OCI-M2 (cell line): ENCODE results near the gene RNASEH2C.
"Not testable (repeated sequence)": the region's sequence is repeated elsewhere in the genome, so short reads cannot be mapped to it uniquely, and the experiment has no call there.

Experiments used
- DNase-seq: peaks from one replicate; lab custom pipeline; 2025; ENCODE audit not compliant: unreplicated experiment; lab: John Stamatoyannopoulos, UW

Gene RNASEH2C

GRCh38 chr11:65720211-65720934 is at the start of gene RNASEH2C:
RNASEH2C (minus strand) TSS chr11:65720798; CDS start chr11:65720758, 40 bp downstream.
- DNase-seq, result no peak

- not testable (repeated sequence) for DNase-seq
Observed at GRCh38 chr11:65767806-65768205, 47.2 kb upstream of the RNASEH2C start.

DNA sequence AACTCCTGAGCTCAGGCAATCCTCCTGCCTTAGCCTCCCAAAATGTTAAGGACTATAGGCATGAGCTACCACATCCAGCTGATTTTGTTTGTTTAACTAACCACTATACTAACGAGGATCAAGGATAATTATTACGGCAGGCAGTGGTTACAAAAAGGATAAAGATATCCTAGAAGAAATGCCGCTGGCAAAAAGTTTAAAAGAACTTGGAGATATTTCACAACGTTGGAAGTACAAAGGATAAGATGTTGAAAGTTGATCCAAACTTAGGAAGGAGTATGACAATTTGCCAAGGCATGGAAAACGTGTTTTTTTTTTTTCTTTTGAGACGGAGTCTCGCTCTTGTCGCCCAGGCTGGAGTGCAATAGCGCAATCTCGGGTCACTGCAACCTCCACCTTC is 46.8 kb upstream of the RNASEH2C start:
- no peak for DNase-seq

DNA sequence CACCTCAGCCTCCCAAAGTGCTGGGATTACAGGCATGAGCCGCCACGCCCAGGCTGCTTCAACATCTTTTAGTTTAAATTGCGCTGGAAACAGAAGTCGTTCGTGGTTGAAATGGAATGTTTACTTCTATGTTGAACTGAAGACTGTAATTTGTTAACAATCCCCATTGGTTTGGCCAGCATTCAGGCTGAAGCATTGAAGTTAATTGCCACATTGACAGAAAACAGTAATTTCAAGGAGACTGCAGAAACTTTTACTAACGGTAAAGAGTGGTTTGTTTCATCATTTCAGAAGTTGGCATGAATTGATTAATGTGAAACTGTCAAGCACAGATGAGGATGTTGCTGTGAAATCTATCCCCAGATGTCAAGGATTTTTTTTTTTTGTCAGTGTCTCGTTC is 45.9 kb upstream of the RNASEH2C start:
- DNase-seq, result no peak

GRCh38 chr11:65764434-65764833 is 43.8 kb upstream of the RNASEH2C start:
- no peak for DNase-seq

- DNase-seq, result not testable (repeated sequence)
Observed at GRCh38 chr11:65762816-65763215, 42.2 kb upstream of the RNASEH2C start.

DNA sequence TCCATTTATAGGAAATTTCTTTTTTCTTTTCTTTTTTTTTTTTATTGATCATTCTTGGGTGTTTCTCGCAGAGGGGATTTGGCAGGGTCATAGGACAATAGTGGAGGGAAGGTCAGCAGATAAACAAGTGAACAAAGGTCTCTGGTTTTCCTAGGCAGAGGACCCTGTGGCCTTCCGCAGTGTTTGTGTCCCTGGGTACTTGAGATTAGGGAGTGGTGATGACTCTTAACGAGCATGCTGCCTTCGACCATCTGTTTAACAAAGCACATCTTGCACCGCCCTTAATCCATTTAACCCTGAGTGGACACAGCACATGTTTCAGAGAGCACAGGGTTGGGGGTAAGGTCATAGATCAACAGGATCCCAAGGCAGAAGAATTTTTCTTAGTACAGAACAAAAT is 41.6 kb upstream of the RNASEH2C start:
- not testable (repeated sequence) for DNase-seq

- DNase-seq, result no peak
Observed at GRCh38 chr11:65745049-65745448, 24.5 kb upstream of the RNASEH2C start.

DNA sequence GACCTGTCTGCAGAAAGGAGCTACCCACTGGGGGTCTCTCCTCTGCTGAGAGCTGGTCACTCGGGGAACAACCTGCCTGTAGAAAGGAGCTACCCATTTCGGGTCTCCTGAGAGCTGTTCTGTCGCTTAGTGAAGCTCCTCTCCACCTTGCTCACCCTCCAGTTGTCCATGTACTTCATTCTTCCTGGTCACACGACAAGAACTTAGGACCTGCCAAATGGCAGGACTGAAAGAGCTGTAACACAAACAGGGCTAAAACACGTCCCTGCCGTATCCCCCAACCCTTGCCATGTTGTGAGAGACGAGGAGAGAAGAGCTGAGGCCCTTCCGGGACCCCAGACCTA is 24.1 kb upstream of the RNASEH2C start:
- DNase-seq, result no peak

GRCh38 chr11:65744026-65744698 is 23.6 kb upstream of the RNASEH2C start:
- DNase-seq, result no peak

DNA sequence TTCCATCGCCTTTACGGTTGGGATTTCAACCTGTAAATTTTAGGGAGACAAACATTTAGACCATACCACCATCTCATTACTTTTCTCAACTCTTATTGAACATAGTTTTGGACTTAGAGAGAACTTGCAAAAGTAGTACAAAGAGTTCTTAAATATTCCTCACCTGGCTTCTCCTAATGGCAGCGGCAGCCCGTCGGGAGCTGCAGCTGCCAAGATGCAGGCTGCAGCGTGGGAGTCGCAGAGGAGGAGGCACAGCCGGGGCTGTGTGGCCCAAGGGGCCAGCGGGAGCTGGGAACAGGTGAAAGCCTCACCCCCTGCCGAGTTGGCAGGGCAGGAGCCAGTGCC is 23.1 kb upstream of the RNASEH2C start:
- no peak for DNase-seq

- DNase-seq, result no peak
Observed at GRCh38 chr11:65742353-65742752, 21.8 kb upstream of the RNASEH2C start.

GRCh38 chr11:65741185-65741584 is 20.6 kb upstream of the RNASEH2C start:
- no peak for DNase-seq

DNA sequence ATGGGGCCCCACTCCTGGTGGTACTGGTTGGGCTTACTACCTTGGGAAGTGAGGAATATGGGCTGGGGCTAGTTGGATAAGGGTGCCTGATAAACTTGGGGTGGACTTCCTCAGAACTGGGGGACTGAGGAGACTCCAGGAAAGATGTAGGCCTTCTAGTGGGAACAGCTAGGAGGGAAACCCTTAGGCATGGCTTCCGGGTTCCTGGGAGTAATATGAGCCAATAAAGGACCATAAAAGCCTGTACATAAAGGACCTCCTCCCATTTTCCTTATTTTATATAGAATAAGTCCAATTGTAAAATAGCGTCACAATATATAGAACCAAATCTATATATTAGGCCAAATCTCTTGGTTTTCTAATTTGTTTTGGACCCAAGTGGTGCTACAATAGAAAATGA is 18.4 kb upstream of the RNASEH2C start:
- DNase-seq, result no peak

DNA sequence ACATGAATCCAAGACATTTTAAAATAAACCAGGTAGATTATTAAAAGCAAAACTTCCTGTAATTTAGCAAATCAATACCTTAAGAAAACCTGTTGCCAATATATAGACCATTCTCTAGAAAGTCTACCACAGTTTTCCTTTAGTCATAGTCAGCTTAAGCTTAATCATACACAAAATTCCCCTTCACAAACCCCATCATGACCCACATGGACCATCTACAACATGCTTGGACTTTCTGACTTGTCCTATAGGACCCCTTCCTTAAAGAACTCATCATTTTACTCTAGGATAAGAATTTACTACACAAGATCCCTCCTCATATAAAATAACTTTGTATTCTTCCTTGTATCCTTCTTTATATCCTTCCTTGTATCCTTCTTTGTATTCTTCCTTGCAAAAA is 16.2 kb upstream of the RNASEH2C start:
- DNase-seq, result no peak

DNA sequence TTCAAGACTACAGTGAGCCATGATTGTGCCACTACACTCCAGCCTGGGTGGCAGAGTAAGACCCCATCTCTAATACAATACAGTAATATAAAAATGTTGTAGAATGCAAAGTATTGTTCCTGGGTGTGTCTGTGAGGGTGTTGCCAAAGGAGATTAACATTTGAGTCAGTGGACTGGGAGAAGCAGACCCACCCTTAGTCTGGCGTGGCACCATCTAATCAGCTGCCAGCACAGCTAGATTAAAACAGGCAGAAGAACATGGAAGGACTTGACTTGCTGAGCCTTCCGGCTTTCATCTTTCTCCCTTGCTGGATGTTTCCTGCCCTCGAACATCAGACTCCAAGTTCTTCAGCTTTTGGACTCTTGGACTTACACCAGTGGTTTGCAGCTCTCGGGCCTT is 14.5 kb upstream of the RNASEH2C start:
- not testable (repeated sequence) for DNase-seq

DNA sequence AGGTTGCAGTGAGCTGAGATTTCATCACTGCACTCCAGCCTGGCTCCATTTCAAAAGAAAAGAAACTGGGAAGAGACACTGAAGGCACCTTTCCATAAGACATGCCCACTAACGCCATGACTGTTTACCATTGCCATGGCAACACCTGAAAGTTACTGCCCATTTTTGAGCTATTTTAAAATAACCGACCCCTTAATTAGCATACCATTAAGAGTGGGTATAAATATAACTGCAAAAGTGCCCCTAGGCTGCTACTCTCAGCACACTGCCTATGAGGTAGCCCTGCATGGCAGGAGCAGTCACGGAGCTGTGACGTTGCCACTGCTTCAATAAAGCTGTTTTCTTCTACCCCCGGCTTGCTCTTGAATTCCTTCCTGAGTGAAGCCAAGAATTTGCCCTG is 9.9 kb upstream of the RNASEH2C start:
- DNase-seq, result no peak

DNA sequence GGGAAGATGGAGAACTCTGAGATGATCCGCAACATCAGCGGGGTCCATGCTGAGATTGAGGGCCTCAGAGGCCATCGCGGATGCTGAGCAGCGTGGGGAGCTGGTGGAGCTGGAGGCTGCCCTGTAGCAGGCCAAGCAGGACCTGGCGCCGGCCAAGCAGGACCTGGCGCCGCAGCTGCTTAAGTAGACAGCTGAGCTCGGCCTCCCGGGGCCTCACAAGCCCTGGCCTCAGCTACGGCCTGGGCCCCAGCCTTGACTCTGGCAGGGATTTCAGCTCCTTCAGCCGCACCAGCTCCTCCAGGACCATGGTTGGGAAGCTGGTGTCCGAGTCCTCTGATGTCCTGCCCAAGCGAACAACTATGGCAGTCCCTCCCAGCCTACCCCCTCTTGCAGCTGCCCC is 7.3 kb upstream of the RNASEH2C start:
- DNase-seq, result no peak

GRCh38 chr11:65726660-65727059 is 6.1 kb upstream of the RNASEH2C start:
- DNase-seq, result no peak

DNA sequence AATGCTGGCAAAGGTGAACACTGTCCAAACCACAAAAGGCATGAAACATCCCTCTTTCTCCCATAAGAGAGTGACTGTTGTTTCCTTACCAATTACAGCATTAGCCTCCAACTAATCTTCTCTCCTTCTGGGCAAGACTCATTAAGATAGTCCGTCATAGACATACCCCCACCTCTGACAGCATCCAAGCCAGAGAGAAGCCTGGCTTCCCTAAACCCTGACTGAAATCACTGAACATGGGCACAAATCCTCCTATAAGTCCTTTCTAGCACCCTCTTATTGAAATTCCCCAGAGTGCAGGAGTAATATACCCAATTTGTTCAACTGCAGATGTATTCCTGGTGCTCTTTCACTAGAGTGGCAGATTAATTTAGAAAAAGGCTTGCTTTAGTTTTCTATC is 1.7 kb upstream of the RNASEH2C start:
- no peak for DNase-seq

GRCh38 chr11:65719871-65720210 is 757 bp downstream of the RNASEH2C start:
- no peak for DNase-seq

GRCh38 chr11:65718964-65719492 is 1.6 kb downstream of the RNASEH2C start:
- DNase-seq, result no peak

DNA sequence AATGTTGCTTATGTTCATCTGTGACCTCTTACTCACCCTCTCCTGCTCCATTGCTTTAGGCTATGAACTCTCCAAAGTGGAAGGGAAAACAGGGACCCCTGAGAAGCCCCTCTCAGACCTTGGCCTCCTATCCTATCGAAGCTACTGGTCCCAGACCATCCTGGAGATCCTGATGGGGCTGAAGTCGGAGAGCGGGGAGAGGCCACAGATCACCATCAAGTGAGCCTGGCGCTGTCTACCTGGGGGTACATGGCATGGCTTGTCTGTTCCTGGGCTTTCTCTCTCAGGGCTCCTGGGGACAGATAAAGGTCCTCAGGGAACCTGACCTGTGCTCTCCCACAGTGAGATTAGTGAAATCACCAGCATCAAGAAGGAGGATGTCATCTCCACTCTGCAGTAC is 2.1 kb downstream of the RNASEH2C start:
- no peak for DNase-seq
